PFSK-1 (cell line): ENCODE data around the gene RAPGEF3.

Experiments
- FOXP2 ChIP-seq: optimal IDR thresholded peaks from 2 replicates; pipeline ENCODE3; 2011; ENCODE audit warnings: borderline replicate concordance, control low read depth, inconsistent platforms; ENCODE audit not compliant: insufficient read depth; ENCODE audit errors: extremely low read length, extremely low read depth
- POLR2AphosphoS5 ChIP-seq: IDR thresholded peaks from 2 replicates; pipeline ENCODE4 v1.6.1; 2012; ENCODE audit warnings: low read depth, mild to moderate bottlenecking, control low read depth, low read length, moderate library complexity
- REST ChIP-seq, 2 experiments: IDR thresholded peaks; 2 replicates each; pipeline versions ENCODE4 v1.6.1 to v1.8.0; 2011 to 2012; ENCODE audit warnings: low read depth in 2 of 2, low read length in 2 of 2, control low read depth in 1 of 2, inconsistent platforms in 1 of 2, mild to moderate bottlenecking in 1 of 2, moderate library complexity in 1 of 2; ENCODE audit not compliant: insufficient read depth in 1 of 2
- SIN3A ChIP-seq: IDR thresholded peaks from 2 replicates; pipeline ENCODE4 v1.6.1; 2012; ENCODE audit warnings: mild to moderate bottlenecking, low read length, moderate library complexity, borderline replicate concordance; ENCODE audit not compliant: insufficient read depth
- TAF1 ChIP-seq: IDR thresholded peaks from 2 replicates; pipeline ENCODE4 v1.6.1; 2012; ENCODE audit warnings: low read length, control low read depth, borderline replicate concordance; ENCODE audit not compliant: insufficient read depth

RAPGEF3 gene

GRCh38 chr12:47705566-47706425, 52.9 kb downstream of the RAPGEF3 start, which contains the start of gene RPAP3:
Gene RPAP3, minus strand, starts transcription at chr12:47706030. Its CDS starts 3,190 bp downstream, at chr12:47702840.
- peak; percentile 73; the same call in 1 of the 2 replicates for TF ChIP-seq TAF1
- peak; percentile 93 for TF ChIP-seq POLR2AphosphoS5
- TF ChIP-seq FOXP2: peak; percentile 16
- TF ChIP-seq REST (IDR thresholded peaks at IDR 0.05; ENCODE audit: insufficient read depth in 1 of 2, low read depth in 2 of 2, low read length in 2 of 2): no peak
- TF ChIP-seq SIN3A: peak; percentile 80; the same call in 1 of the 2 replicates

- TF ChIP-seq FOXP2 (no peak), POLR2AphosphoS5 (no peak), SIN3A (no peak), TAF1 (no peak), REST (IDR thresholded peaks at IDR 0.05; ENCODE audit: insufficient read depth in 1 of 2, low read depth in 2 of 2, low read length in 2 of 2) (no peak)
Measured at GRCh38 chr12:47705229-47705565, 53.5 kb downstream of the RAPGEF3 start.

GRCh38 chr12:47704719-47705118, 54.0 kb downstream of the RAPGEF3 start:
- TF ChIP-seq FOXP2 (no peak), SIN3A (no peak), TAF1 (no peak), POLR2AphosphoS5 (no peak), REST (IDR thresholded peaks at IDR 0.05; ENCODE audit: insufficient read depth in 1 of 2, low read depth in 2 of 2, low read length in 2 of 2) (no peak)

GRCh38 chr12:47700263-47700662, 58.4 kb downstream of the RAPGEF3 start:
- TF ChIP-seq TAF1 (no peak), FOXP2 (no peak), SIN3A (no peak), POLR2AphosphoS5 (no peak), REST (IDR thresholded peaks at IDR 0.05; ENCODE audit: insufficient read depth in 1 of 2, low read depth in 2 of 2, low read length in 2 of 2) (no peak)

GRCh38 chr12:47698631-47699030, 60.0 kb downstream of the RAPGEF3 start:
- TF ChIP-seq FOXP2 (no peak), POLR2AphosphoS5 (no peak), TAF1 (no peak), REST (IDR thresholded peaks at IDR 0.05; ENCODE audit: insufficient read depth in 1 of 2, low read depth in 2 of 2, low read length in 2 of 2) (no peak), SIN3A (no peak)
